Smooth muscle cell (in vitro differentiated cells): ENCODE measurements around the gene MRPS5. TPM values are rescaled to one million over a fixed set of nuclear protein-coding genes. Genes with fewer than 3 reads are reported as not detected.

Experiments used
- DNase-seq: peaks from one replicate; lab custom pipeline; 2025; ENCODE audit not compliant: unreplicated experiment; lab: John Stamatoyannopoulos, UW
- H2AFZ ChIP-seq: fragments of 200-600 bp; sonication (generic); 2 replicates; pipeline ENCODE4 v1.6.0; 2016; ENCODE audit warnings: antibody characterized with exemption, low read depth, mild to moderate bottlenecking
- H3F3A ChIP-seq: fragments of 200-600 bp; sonication (generic); 2 replicates; pipeline ENCODE4 v1.6.0; 2017; ENCODE audit warnings: antibody characterized with exemption, low read depth
- H3K27ac ChIP-seq: fragments of 200-600 bp; sonication (generic); 2 replicates; pipeline ENCODE4 v1.5.1; 2016; ENCODE audit warnings: low read depth, mild to moderate bottlenecking
- H3K27me3 ChIP-seq: fragments of 200-600 bp; sonication (generic); 2 replicates; pipeline ENCODE4 v1.6.1; 2016; ENCODE audit warnings: low read depth, mild to moderate bottlenecking
- H3K36me3 ChIP-seq: fragments of 200-600 bp; sonication (generic); 2 replicates; pipeline ENCODE4 v1.5.1; 2016; ENCODE audit warnings: low read depth
- H3K4me1 ChIP-seq: fragments of 200-600 bp; sonication (generic); 2 replicates; pipeline ENCODE4 v1.5.1; 2016; ENCODE audit warnings: low read depth
- H3K4me2 ChIP-seq: fragments of 200-600 bp; sonication (generic); 2 replicates; pipeline ENCODE4 v1.6.0; 2016; ENCODE audit warnings: mild to moderate bottlenecking
- H3K4me3 ChIP-seq: fragments of 200-600 bp; sonication (generic); 2 replicates; pipeline ENCODE4 v1.5.1; 2016; ENCODE audit warnings: mild to moderate bottlenecking
- H3K79me2 ChIP-seq: fragments of 200-600 bp; sonication (generic); 2 replicates; pipeline ENCODE4 v1.6.0; 2016; ENCODE audit warnings: low read depth, mild to moderate bottlenecking
- H3K9ac ChIP-seq: fragments of 200-600 bp; sonication (generic); 2 replicates; pipeline ENCODE4 v1.6.0; 2016; ENCODE audit warnings: low read depth
- H3K9me3 ChIP-seq: fragments of 200-600 bp; sonication (generic); replicated peaks from 2 replicates; pipeline ENCODE4 v1.5.1; 2016; ENCODE audit warnings: low read depth
- H4K20me1 ChIP-seq: fragments of 200-600 bp; sonication (generic); 2 replicates; pipeline ENCODE4 v1.6.0; 2016; ENCODE audit warnings: low read depth
- WGBS: methylation state at CpG from one replicate; pipeline ENCODE4 v1.1.7; 2016; ENCODE audit warnings: low lambda C conversion rate; 5-methylcytosine and 5-hydroxymethylcytosine counted together
- polyA plus RNA-seq: library from polyadenylated mRNA; unstranded; fragments of >200 nt; fragmentation: Nextera tagmentation; extraction: Ambion mirVana; gene quantifications from 2 replicates; pipeline ENCODE4 v1.2.1, GENCODE V29; 2016
- total RNA-seq: library from RNA; depleted of rRNA; stranded (reverse); fragments of >200 nt; gene quantifications from 2 replicates; pipeline ENCODE4 v1.2.3, GENCODE V29; 2014
- TF ChIP-seq, protein P1 (sequence below): fragments of 200-600 bp; sonication (generic); IDR thresholded peaks from 2 replicates; pipeline ENCODE4 v1.5.1; 2017; ENCODE audit warnings: borderline replicate concordance, mild to moderate bottlenecking, antibody characterized with exemption; ENCODE audit not compliant: insufficient read depth, poor library complexity, severe bottlenecking

MRPS5 gene
- total and polyA plus RNA-seq, 2 experiments from 2014 or later = 41.1 to 46.2 TPM

DNA sequence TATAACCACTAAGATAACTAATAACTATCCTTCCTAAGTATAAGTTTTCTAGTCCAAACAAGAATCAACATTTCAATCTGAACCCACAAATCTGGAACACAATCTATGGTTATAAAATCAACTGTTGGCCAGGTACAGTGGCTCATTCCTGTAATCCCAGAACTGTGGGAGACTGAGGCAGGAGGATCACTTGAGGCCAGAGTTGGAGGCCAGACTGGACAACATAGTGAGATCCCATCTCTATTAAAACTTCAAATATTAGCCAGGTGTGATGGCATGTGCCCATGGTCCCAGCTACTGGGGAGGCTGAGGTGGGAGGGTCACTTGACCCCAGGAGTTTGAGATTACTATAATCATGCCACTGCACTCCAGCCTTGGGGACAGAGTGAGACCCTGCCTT, 11.2 kb downstream of the MRPS5 start:
- no peak overlapping the region for H3K4me3 ChIP-seq
- H3K27ac ChIP-seq = no peak overlapping the region

DNA sequence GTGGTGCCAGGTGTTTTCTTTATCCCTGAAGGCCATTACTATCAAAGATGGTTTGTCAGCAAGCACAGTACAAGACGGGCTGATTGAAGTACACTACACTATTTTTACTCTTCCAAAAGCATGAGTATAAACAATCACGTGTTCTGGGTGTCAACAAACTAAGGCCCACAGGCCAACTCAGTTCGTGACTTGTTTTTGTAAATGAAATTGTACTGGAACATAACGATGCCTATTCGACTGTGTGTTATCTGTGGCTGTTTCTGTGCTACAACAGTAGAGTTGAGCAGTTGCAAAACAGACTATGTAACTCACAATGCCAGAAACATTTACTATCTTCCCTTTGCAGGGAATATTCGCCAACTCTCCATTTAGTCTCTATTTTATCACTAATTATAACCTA, 12.3 kb downstream of the MRPS5 start:
- H2AFZ ChIP-seq = no peak overlapping the region
- H3K27me3 ChIP-seq = no peaks in the 10 kb centered on the region
- peaks cover 9% of the 10 kb centered on the region for H3K79me2 ChIP-seq
- H3K27ac ChIP-seq = no peak overlapping the region
- peaks cover 3% of the 10 kb centered on the region for H4K20me1 ChIP-seq
- no peaks in the 10 kb centered on the region for H3K9me3 ChIP-seq
- no peak for DNase-seq
- no peak overlapping the region for H3K9ac ChIP-seq
- peaks cover 28% of the 10 kb centered on the region for H3K36me3 ChIP-seq
- 97% methylated on average over 6 of the region's 6 CpGs for WGBS
- H3K4me3 ChIP-seq = no peak overlapping the region
- TF ChIP-seq, protein P1, sequence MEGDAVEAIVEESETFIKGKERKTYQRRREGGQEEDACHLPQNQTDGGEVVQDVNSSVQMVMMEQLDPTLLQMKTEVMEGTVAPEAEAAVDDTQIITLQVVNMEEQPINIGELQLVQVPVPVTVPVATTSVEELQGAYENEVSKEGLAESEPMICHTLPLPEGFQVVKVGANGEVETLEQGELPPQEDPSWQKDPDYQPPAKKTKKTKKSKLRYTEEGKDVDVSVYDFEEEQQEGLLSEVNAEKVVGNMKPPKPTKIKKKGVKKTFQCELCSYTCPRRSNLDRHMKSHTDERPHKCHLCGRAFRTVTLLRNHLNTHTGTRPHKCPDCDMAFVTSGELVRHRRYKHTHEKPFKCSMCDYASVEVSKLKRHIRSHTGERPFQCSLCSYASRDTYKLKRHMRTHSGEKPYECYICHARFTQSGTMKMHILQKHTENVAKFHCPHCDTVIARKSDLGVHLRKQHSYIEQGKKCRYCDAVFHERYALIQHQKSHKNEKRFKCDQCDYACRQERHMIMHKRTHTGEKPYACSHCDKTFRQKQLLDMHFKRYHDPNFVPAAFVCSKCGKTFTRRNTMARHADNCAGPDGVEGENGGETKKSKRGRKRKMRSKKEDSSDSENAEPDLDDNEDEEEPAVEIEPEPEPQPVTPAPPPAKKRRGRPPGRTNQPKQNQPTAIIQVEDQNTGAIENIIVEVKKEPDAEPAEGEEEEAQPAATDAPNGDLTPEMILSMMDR = no peak
- H3K4me1 ChIP-seq = no peaks in the 10 kb centered on the region
- H3K4me2 ChIP-seq = no peak overlapping the region
- no peaks in the 10 kb centered on the region for H3F3A ChIP-seq

More for the DNA sequence above, 11.2 kb downstream of the MRPS5 start:
- no peak for DNase-seq
- H3K36me3 ChIP-seq = peaks cover 28% of the 10 kb centered on the region
- no peak overlapping the region for H2AFZ ChIP-seq
- H3K79me2 ChIP-seq = peaks cover 9% of the 10 kb centered on the region
- H3K9me3 ChIP-seq = no peaks in the 10 kb centered on the region
- H3K4me1 ChIP-seq = no peaks in the 10 kb centered on the region
- no peaks in the 10 kb centered on the region for H3F3A ChIP-seq
- H4K20me1 ChIP-seq = peaks cover 10% of the 10 kb centered on the region
- no peaks in the 10 kb centered on the region for H3K27me3 ChIP-seq
- no peak overlapping the region for H3K4me2 ChIP-seq
- H3K9ac ChIP-seq = no peak overlapping the region
- TF ChIP-seq, protein P1 = no peak

DNA sequence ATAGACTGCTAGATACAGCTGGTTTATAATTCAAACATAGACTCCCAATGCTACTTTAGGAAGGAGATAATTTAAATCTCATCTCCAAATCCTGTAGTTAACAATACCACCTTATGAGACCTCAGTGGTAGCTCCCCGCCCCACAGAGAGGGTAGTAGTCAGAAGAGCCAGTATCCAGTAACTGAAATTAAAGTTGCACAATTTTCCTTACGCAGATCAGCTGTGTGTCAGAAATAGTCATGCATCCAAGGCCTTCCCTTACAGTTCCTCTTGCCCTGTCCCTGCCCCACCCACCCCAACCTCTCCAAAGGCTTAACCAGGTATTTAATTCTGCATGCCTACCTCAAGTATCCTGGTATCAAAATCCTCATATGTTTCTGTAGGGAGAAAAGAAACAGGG, 15.5 kb downstream of the MRPS5 start:
- H2AFZ ChIP-seq = no peak overlapping the region
- WGBS = 92% methylated on average over 2 of the region's 2 CpGs
- H3K4me3 ChIP-seq = no peak overlapping the region
- H4K20me1 ChIP-seq = peaks cover under 1% of the 10 kb centered on the region
- H3F3A ChIP-seq = no peaks in the 10 kb centered on the region
- H3K27ac ChIP-seq = no peak overlapping the region
- no peaks in the 10 kb centered on the region for H3K27me3 ChIP-seq
- TF ChIP-seq, protein P1 = no peak
- no peaks in the 10 kb centered on the region for H3K9me3 ChIP-seq
- no peaks in the 10 kb centered on the region for H3K4me1 ChIP-seq
- DNase-seq = no peak
- H3K9ac ChIP-seq = no peak overlapping the region
- peaks cover 3% of the 10 kb centered on the region for H3K79me2 ChIP-seq
- no peak overlapping the region for H3K4me2 ChIP-seq
- peaks cover 49% of the 10 kb centered on the region for H3K36me3 ChIP-seq

DNA sequence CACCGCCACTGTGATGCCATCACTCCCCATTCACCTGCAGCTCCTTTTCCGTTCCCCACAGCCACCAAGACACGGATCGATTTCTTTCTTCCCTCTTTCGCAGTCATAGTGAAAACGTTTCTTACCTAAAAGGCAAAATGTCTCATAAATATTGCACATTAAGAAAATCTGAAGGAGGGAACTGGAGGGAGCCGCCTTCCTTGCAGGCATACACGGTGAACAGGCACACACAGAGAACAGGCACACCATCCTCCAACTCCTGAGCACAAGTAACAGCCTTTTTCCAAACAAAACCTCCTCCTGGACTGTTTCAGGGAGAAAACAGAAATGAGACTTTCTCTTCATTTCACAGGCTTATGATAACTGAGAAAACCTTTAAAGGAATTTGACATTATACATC, 17.0 kb downstream of the MRPS5 start:
- Histone ChIP-seq H3K36me3 (peaks cover 56% of the 10 kb centered on the region), H3K9ac (no peak overlapping the region), H3F3A (no peaks in the 10 kb centered on the region), H3K79me2 (no peaks in the 10 kb centered on the region), H3K4me1 (no peaks in the 10 kb centered on the region), H3K4me2 (no peak overlapping the region), H3K27me3 (no peaks in the 10 kb centered on the region), H2AFZ (no peak overlapping the region), H3K27ac (no peak overlapping the region), H3K9me3 (no peaks in the 10 kb centered on the region), H4K20me1 (no peaks in the 10 kb centered on the region), H3K4me3 (no peak overlapping the region)
- DNase-seq = no peak
- 99% methylated on average over 8 of the region's 8 CpGs for WGBS
- TF ChIP-seq, protein P1 = no peak
